Right lobe of liver (tissue), 6 donors: ENCODE measurements around the gene RIBC2. TPM values are rescaled to one million over a fixed set of nuclear protein-coding genes. Genes with fewer than 3 reads are reported as not detected.

Experiments
- ATAC-seq, 4 donors: fragments of 200-7000 bp; cut with Tn5 transposase; one replicate each; pipeline ENCODE4 v1.9.1; 2020; ENCODE audit warnings: mild to moderate bottlenecking in 4 of 4, moderate library complexity in 4 of 4
- DNase-seq, 3 donors: peaks; one replicate each; pipeline ENCODE4 v3.0.0-alpha.2; 2020
- H3K27ac ChIP-seq, 3 donors: fragments of 200-600 bp; one replicate each; pipeline ENCODE4 v1.8.0; 2022
- H3K27me3 ChIP-seq, 2 donors: fragments of 200-600 bp; one replicate each; pipeline ENCODE4 v1.8.0; 2022
- H3K36me3 ChIP-seq, 4 donors: fragments of 200-600 bp; sonication (generic) in 1 of 4; one replicate each; pipeline versions ENCODE4 v1.5.1 to v1.8.0; 2017 to 2022; ENCODE audit warnings: control low read depth in 1 of 4
- H3K4me1 ChIP-seq, 4 donors: fragments of 200-600 bp; sonication (generic) in 1 of 4; one replicate each; pipeline versions ENCODE4 v1.5.1 to v1.8.0; 2017 to 2022; ENCODE audit warnings: control low read depth in 1 of 4
- H3K4me3 ChIP-seq, 3 donors: fragments of 200-600 bp; one replicate each; pipeline ENCODE4 v1.8.0; 2022
- H3K9me3 ChIP-seq, 4 donors: fragments of 200-600 bp; sonication (generic) in 1 of 4; one replicate each; pipeline versions ENCODE4 v1.5.1 to v1.8.0; 2017 to 2022; ENCODE audit warnings: control low read depth in 1 of 4
- POLR2A ChIP-seq: fragments of 450-650 bp; IDR thresholded peaks from one replicate; pipeline ENCODE4 v1.6.1; 2017; ENCODE audit warnings: antibody characterized with exemption, mild to moderate bottlenecking
- WGBS: methylation state at CpG from one replicate; pipeline ENCODE4 v1.1.6; 2018; ENCODE audit warnings: low coverage, low lambda C conversion rate; ENCODE audit not compliant: insufficient coverage; ENCODE audit errors: missing lambda C conversion rate; 5-methylcytosine and 5-hydroxymethylcytosine counted together
- intact Hi-C, 2 donors: fragments of 100-400 bp; cut with DNase I; formaldehyde crosslinking; loops; one replicate each; pipeline versions ENCODE4 v1.11.2 to v1.14.1; 2022
- total RNA-seq, 6 experiments: library from RNA; depleted of rRNA in 2 of 6; stranded (reverse); fragments of >200 nt in 2 of 6; fragmentation: NEBNext Ultra II Directional in 3 of 6; extraction: Animal tissue kit (Norgen Biotek cat#: 25700) in 3 of 6; gene quantifications; one replicate each; pipeline versions ENCODE4 v1.1.0 to v1.2.4, GENCODE V29; 2016 to 2023
- TF ChIP-seq, protein P1 (sequence below), 4 donors: fragments of 200-600 bp in 3 of 4; fragments of 450-650 bp in 1 of 4; IDR thresholded peaks; one replicate each; pipeline versions ENCODE4 v1.5.1 to v1.8.0; 2016 to 2022; ENCODE audit warnings: antibody characterized with exemption in 4 of 4, mild to moderate bottlenecking in 2 of 4
- donor health status: DM: no; HTN: yes; CAD: no.
- donor health status: DM: no; HTN: no; CAD: no.
- donor health status: DM: no; HTN: no; CAD: no.
- donor health status: DM: no; HTN: yes; CAD: no.
- donor health status: DM: no; HTN: yes; CAD: no.

RIBC2 gene
- total RNA-seq, 6 experiments from 2014 or later = 0.18 to 0.87 TPM; not detected in 4

DNA sequence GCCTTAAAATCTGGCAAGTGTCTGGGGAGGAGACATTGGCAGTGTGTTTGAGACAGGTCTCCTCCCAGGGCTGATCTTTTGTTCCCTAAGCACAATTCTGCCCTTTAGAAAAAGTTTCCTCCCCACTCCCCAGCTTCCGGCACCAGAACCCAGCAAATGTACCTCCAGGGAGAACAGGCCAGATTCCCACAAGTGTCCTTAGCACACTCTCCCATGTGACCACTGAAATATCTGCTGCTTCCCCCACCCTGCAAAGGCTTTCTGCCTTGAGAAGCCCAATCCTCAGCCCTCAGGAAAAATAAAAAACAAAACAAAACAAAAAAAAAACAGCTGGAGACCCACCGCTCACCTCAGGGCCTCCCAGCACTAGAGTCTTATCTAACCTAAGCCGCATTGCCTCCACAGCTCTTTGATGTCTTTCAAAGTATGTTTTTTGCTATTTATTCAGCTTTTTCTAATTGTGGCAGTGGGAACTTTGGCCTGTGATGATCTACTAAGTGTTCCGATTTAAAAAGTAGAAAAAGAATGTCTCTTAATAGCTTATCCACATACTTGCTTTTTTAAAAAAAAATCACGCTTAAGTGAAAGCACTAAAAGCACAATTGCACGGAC, 60.2 kb downstream of the RIBC2 start:
- TF ChIP-seq, protein P1, sequence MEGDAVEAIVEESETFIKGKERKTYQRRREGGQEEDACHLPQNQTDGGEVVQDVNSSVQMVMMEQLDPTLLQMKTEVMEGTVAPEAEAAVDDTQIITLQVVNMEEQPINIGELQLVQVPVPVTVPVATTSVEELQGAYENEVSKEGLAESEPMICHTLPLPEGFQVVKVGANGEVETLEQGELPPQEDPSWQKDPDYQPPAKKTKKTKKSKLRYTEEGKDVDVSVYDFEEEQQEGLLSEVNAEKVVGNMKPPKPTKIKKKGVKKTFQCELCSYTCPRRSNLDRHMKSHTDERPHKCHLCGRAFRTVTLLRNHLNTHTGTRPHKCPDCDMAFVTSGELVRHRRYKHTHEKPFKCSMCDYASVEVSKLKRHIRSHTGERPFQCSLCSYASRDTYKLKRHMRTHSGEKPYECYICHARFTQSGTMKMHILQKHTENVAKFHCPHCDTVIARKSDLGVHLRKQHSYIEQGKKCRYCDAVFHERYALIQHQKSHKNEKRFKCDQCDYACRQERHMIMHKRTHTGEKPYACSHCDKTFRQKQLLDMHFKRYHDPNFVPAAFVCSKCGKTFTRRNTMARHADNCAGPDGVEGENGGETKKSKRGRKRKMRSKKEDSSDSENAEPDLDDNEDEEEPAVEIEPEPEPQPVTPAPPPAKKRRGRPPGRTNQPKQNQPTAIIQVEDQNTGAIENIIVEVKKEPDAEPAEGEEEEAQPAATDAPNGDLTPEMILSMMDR (IDR thresholded peaks at IDR 0.05) = no peak
- TF ChIP-seq POLR2A = no peak
- ATAC-seq (no peak), DNase-seq (no peak)
- intact Hi-C loops = no loop called here
- WGBS = 81% methylated on average over 6 of the region's 6 CpGs
- Histone ChIP-seq H3K4me3 (no peak overlapping the region), H3K36me3 (no peaks in the 10 kb centered on the region), H3K4me1 (no peaks in the 10 kb centered on the region), H3K27me3 (no peaks in the 10 kb centered on the region), H3K9me3 (no peaks in the 10 kb centered on the region), H3K27ac (no peak overlapping the region)

DNA sequence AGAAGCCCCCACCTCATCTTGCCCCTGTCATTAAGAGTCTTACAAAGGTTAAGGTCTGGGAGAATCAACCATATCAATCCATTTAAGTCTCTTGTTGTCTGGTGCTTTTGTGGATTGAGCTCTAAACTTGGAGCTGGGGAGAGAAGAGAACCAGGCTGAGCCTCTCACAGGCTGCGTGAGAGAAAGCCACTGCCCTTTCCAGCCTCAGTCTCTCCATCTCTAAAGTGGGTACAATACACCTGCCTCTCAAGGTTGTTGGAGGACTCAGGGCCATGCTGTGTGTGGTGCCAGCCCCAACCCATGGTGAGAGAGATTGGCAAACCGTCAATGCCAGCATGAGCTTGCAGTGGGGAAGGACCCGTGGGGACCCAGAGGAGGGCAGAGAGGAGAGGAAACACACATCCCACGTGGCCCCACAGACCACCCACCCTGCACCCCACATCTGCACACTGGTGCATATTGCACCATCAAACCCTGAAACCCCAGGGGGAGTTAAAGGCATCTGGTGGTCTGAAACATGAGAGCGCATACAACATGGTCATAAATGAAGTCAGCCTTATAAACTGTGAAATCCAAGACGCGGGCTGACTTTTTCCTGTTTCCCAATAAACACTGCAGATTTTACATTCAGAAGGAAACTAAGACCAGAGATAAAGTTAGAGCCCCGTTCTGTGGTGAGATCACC, 61.7 kb downstream of the RIBC2 start:
- no peak for ATAC-seq
- Histone ChIP-seq H3K4me1 (no peaks in the 10 kb centered on the region), H3K4me3 (no peak overlapping the region), H3K27me3 (no peaks in the 10 kb centered on the region), H3K36me3 (no peaks in the 10 kb centered on the region), H3K27ac (no peak overlapping the region), H3K9me3 (no peaks in the 10 kb centered on the region)
- intact Hi-C loops = no loop called here
- WGBS = 51% methylated on average over 5 of the region's 8 CpGs
- TF ChIP-seq POLR2A = no peak
- TF ChIP-seq, protein P1 (IDR thresholded peaks at IDR 0.05) = no peak
- DNase-seq = no peak

DNA sequence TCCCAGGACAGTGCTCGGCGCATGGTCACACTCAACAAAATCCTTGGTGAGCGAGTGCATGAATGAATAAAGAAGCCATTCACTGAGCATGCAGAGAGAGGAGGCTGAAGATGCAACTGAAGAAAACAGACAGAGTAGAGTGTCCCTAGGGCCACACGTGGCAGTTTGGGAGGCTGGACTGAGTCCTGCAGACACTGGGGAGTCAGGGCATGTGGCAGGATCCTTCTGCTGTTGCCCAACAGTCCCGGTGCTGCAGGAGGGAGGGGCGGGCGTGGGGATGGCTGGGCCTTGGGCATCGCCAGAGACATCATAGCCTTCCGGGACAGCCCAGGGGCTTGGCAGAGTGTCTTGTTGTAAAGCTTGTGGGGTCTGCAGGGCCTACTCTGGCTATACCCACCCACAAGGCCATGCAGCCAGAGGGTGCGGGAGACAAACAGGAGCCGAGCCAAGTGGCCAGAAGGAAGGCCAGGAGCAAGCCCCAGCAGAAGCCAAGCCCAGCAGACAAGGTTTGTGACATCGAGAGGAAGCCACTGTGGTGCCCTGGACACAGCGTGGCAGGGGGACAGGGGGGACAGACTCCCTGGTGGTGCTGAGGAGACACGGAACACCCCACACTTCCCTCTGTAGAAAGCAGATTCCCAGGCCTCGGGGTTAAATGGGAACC, 62.5 kb downstream of the RIBC2 start:
- H3K27ac ChIP-seq = no peak overlapping the region

DNA sequence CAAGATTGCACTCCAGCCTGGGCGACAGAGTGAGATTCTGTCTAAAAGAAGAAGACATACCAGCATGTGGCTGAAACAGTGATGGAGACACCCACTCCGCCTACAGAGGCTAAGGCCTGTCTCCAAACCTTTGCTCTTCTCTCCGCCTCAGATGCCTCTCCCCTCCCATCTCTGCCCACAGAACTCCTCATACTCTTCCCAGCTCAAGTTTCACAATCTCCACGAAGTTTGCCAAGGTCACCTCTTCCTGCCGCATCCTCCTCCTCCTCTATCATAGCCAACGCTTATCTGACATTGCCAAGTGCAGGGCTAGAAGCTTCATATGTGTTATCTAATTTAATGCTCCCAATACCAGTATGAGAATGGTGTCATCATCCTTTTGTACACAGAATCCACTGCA, 63.3 kb downstream of the RIBC2 start:
- ATAC-seq = no peak
- Histone ChIP-seq H3K36me3 (no peaks in the 10 kb centered on the region), H3K4me3 (no peak overlapping the region), H3K4me1 (no peaks in the 10 kb centered on the region), H3K27me3 (no peaks in the 10 kb centered on the region), H3K27ac (no peak overlapping the region), H3K9me3 (no peaks in the 10 kb centered on the region)
- TF ChIP-seq POLR2A = no peak
- DNase-seq = no peak
- 44% methylated on average over 4 of the region's 6 CpGs for WGBS
- intact Hi-C loops = no loop called here

More for the DNA sequence above, 62.5 kb downstream of the RIBC2 start:
- intact Hi-C loops = no loop called here
- H3K4me3 ChIP-seq = no peak overlapping the region
- H3K27me3 ChIP-seq = no peaks in the 10 kb centered on the region
- no peak for TF ChIP-seq POLR2A
- TF ChIP-seq, protein P1 (IDR thresholded peaks at IDR 0.05) = no peak
- no peaks in the 10 kb centered on the region for H3K36me3 ChIP-seq
- no peak for ATAC-seq
- 64% methylated on average over 4 of the region's 15 CpGs for WGBS
- no peaks in the 10 kb centered on the region for H3K9me3 ChIP-seq
- no peak for DNase-seq
- no peaks in the 10 kb centered on the region for H3K4me1 ChIP-seq
